HG02763 (cell line): ENCODE measurements around the gene ATP5F1B.
"Not testable (repeated sequence)": the region's sequence is repeated elsewhere in the genome, so short reads cannot be mapped to it uniquely, and the experiment has no call there.

Experiments
- ATAC-seq: cut with Tn5 transposase; IDR thresholded peaks from one replicate; pipeline ENCODE4 v1.9.1; 2021; ENCODE audit warnings: mild to moderate bottlenecking, moderate library complexity; ENCODE audit not compliant: unreplicated experiment

Gene ATP5F1B

DNA sequence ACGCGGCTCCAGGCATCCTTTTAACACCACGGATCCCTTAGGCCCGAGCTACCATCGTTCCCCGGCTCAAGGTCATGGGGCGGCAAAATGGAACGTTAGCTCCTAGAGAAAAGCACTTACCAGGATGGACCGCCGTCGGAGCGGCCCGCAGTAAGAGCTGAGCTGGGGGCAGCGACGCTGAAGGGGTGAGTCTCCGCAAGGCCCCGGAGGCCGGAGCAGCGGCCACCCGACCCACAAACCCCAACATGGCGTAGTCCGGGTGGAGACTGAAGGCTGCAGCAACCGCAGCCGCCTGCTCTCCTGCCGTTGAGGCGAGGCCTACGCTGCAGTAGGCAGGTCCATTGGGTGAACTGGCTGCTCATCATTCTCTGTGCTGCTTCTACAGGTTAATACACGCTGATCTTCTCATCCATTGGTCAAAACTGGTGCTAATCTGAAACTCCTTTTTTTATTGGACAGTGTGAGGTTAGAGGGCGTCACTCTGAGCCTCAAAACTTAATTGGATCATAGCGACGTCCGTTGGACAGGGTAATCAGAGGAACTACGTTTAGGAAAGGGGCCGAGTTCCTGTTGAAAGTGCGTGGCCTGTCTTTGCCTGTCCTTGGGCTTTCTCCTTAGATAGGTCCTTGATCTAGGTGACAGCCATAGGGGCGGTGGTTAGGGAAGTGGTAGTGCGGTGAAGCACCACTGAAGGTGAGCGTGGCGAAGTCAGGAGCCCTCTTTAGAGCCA is at the start of gene ATP5F1B:
Gene ATP5F1B (minus strand): TSS at position 268 of the 730 bp plus-strand sequence. CDS start 21 bp downstream, at position 247.
- peak; percentile 99 for ATAC-seq

DNA sequence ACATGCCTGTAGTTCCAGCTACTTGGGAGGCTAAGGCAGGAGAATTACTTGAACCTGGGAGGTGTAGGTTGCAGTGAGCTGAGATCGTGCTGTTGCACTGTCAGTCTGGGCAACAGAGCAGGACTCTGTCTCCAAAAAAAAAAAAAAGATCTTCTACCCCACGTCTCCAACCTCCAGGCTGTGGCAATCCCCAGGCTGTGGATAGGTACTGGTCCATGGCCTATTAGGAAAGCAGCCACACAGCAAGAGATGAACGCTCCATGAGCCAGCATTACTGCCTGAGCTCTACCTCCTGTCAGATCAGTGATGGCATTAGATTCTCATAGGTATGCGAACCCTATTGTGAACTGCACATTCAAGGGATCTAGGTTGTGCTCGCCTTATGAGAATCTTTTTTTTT is 48.4 kb upstream of the ATP5F1B start:
- no peak for ATAC-seq

DNA sequence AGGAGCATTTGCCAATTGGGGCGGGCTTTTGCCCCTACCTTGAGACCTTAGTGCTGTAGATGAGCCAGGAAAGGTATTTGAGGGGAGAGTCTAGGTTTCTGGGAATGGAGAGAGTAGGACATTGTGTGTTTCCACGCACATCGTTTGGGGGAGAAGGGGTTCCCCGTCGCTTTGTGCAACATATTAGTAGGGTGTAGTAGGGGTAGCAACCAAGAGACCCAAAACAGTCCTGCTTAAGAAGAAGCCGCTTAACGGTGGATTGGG is 43.0 kb upstream of the ATP5F1B start:
- ATAC-seq = no peak

DNA sequence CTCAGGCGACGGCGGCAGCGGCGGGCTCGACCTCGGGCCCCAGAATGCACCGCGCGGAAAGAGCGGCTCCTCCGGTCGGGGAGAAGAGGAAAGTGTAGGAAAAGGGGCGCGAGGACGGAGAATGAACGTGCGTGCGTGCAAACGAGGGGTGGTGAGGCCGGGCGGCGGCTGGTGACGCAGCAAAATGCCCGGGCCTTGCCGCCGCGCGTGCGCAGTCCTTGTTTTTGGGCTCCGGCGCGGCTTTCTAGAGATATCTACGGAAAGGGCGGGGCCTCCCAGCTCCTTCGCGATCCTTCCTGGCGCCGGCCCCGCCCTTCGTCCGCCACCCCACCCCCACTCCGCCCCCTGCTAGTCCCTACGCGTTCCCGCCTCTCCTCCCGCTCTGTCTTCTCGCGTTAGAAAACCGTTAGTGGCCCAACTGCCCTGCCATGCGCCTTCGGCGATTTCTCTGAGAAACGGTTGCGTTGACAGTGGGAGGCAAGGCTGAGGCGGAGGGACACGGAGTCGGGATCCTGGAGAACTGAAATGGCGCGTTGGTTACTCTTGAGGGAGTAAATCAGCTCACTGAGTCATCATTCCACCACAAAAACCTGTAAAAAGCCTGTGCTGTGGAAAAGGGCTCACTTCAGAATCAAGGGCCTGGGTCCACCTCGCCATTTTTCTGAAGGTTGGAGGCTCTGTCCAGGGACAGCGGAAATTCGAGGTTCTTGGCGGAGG is 42.5 kb upstream of the ATP5F1B start, which contains the start of gene PTGES3:
Gene PTGES3 (minus strand): TSS at position 156 of the 717 bp plus-strand sequence. CDS start 285 bp downstream, outside the sequence.
- peak; percentile 63 for ATAC-seq

DNA sequence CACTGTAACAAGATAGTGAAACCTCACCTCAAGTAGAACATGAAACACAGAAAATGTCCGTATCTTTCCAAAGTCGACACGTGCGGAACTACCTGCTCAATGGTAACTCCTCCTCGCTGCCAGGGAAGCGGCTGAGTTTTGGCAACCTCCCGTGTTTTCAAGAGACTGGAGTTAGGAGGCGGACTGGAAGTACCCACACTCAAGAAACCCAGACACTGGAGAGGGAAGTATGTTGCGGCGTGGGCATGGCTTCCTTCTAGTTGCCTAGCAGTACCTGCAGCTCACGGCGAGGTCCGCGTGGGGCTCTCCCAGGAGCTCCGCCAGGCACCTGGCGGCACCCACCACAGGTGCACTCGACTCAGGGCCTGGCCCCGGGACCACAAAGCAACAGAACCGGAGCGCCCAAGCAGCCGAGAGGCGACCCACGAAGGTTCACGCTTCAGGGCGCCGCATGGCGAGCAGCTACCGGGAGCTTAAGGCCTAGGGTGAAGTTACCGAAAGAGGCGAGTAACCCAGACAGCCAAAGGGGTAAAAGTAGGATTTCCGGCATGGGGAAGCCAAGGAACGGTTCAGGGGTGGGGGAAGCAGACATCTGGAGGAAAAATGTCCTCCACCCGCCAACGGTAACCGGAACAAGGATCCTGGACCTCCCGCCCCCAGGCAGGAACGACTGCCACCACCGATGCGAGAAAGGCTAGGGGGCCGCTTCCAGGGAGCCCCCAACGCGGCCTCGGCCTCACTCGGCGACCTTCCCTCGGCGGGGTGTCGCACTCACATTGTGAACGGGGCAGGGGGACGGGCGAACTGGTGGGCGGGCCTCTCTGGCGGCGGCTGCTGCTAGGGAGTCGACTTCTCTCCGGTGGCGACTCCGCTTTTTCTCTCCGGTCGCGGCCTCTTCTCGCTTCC is 41.7 kb upstream of the ATP5F1B start:
- ATAC-seq = peak; percentile 15

DNA sequence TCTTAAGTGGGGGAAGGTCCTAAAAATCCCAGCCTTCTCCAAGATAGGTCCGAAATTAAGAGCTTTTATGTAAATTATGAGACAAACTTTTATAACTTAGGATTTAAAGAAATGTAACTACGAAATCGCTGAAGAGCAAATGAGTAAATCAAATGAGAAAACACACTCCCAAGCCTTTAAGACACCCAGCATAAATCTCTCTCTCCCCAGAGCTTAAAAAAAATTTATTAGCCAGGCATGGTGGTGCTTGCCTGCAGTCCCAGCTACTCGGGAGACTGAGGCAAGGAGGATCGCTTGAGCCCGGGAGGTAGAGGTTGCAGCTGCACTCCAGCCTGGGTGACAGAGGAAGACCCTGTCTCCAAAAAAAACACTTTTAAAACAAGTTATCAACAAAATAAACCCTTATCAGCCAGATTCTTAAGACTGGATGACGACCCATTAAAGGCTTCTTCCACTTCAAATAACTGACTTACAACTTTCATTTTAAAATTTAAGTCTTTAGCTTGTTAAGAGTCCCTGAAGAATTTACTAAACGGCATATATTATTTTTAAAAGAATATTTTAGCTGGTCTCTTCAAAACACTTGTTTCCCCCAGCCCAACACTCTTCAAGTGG is 39.1 kb upstream of the ATP5F1B start:
- ATAC-seq = no peak

DNA sequence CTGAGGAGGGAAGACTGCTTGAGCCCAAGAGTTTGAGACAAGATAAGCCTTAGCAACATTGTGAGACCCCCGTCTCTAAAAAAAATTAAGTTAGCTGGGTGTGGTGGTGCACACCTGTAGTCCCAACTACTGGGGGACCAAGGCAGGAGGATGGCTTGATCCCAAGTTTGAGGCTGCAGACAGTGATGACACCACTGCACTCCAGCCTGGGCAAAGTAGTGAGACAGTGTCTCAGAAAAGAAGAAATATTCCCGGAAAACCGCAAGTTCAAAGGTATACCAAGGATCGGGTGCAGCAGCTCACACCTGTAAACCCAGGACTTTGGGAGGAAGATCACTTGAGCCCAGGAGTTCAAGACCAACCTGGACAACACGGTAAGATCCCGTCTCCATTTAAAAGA is 36.5 kb upstream of the ATP5F1B start:
- ATAC-seq = no peak

DNA sequence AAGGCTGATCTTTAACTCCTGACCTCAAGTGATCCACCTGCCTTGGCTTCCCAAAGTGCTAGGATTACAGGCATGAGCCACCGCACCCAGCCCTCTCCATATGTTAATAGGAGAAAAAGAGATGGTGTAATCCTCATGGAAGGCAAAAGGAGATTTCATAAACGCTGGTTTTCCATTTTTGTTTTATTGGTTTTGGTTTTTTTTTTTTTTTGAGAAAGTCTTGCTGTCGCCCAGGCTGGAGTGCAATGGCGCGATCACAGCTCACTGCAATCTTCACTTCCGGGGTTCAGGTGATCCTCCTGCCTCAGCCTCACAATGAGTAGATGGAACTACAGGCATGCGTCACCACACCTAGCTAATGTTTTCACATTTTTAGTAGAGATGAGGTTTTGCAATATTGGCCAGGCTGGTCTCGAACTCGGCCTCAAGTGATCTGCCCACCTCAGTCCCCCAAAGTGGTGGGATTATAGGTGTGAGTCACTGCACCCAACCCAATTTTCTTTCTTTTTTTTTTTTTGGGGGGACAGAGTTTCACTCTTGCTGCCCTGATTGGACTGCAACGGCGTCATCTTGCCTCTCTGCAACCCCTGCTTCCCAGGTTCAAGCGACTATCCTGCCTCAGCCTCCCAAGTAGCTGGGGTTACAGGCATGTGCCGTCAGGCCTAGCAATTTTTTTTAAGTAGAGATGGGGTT is 34.2 kb upstream of the ATP5F1B start:
- ATAC-seq = no peak

DNA sequence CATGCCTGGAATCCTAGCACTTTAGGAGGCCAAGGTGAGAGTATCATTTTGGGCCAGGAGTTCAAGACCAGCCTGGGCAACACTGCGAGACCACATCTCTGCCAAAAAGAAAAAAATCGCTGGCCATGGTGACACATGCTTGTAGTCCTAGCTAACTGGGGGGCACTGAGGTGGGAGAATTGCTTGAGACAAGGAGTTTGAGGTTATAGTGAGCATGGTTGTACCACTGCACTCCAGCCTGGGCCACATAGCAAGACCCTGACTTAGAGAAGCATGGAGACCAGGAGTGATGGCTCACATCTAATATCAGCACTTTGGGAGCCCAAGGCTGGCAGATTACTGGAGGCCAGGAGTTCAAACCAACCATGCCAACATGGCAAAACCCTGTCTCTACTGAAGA is 33.1 kb upstream of the ATP5F1B start:
- ATAC-seq = no peak

DNA sequence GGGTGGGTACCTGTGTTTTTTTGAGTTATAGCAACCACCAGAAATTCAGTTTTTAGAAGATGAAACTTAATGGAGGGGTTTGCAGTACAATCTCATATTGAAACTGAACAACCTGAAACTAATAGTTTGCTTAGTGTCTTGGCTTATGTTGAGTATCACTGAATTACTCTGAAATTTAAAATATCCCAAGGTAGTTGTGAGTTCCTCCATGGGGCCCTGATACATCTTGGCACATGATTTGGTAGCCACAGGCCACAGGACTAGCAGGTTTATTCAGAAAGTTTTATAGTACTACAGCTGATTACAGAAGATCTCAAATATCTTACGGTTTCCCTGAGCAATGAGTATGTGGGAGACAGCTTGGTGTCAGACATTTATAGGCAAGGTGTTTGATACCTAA is 31.9 kb upstream of the ATP5F1B start:
- ATAC-seq = peak; percentile 47

DNA sequence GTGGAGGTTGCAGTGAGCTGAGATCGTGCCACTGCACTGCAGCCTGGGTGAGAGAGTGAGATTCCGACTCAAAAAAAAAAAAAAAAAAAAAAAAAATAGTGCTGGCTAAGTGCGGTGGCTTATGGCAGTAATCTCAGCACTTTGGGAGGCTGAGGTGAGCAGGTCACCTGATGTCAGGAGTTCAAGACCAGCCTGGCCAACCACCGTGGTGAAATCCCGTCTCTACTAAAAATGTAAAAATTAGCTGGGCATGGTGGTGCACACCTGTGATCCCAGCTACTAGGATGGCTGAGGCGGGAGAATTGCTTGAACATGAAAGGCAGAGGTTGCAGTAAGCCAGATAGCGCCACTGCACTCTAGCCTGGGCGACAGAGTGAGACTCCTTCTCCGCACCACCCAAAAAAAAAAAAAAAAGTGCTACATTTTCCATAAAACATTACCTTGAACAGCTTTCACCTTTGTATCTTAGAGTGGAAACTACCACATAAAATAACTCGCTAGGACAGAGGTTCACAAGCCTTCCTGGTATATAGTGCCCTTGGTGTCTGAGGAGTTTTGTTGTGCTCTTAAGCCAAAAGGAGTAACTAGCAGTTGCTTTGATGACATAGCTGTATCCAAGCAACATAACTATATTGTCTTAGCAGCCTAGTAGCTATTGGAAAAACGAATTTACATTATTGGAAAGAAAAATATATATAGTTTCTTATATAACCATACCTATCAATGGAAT is 31.2 kb upstream of the ATP5F1B start:
- ATAC-seq = no peak

DNA sequence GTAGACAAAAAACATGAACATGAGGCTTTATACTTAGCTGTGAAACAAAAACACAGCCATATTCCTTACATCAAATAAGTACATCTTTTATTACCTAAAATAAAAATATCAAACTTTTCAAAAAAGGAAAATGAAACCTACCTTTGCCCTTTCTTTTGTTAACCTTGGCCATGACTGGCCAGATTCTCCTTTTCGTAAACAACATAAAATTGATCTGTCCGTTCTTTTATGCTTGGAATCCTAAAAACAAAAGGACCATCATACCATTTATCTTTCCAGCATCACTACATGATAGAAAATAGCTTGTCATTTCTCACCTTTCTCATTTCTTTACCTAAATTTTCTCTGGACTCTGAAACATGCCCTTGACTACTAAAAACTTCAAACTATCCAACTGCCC is 25.8 kb upstream of the ATP5F1B start:
- no peak for ATAC-seq

DNA sequence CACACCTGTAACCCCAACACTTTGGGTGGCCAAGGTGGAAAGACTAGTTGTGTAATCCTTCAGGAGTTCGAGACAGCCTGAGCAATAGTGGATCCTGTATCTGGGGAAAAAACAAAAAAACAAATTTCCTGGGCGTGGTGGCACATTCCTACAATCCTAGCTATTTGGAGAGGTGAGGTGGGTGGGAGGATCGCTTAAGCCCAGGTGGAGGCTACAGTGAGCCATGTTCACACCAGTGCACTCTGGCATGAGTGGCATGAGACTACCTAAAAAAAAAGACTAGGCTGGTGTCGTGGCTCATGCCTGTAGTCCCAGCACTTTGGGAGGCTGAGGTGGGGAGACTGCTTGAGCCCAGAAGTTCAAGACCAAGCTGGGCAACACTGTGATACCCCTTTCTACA is 25.1 kb upstream of the ATP5F1B start:
- ATAC-seq = no peak

DNA sequence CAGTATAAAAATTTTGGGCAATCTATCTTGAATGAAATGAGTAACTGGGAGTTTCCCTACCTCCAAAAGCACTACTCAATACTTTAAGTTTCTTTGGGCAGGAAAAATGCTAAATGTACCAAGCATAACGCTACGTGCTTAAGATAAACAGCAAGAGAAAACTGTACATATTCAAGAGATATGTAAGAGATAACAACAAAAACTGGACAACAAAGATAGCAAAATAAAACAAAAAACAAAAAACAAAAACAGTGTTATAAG is 22.3 kb upstream of the ATP5F1B start:
- ATAC-seq = no peak

DNA sequence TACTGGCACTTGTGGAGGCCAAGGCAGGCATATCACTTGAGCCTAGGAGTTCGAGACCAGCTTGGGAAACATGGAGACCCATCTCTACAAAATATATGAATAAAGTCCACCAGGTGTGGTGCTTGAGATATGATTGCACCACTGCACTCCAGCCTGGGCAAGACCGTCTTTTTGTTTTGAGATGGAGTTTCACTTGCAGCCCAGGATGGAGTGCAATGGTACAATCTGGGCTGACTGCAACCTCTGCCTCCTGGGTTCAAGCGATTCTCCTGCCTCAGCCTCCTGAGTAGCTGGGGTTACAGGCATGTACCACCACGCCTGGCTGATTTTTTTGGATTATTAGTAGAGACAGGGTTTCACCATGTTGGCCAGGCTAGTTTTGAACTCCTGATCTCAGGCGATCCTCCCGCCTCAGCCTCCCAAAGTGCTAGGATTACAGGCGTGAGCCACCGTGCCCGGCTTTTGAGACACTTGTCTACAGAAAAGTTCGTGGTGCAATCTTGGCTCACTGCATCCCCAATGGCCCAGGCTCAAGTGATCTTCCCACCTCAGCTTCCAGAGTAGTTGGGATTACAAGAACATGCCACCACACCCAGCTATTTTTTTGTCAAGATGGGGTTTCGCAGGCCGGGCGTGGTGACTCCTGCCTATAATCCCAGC is 16.3 kb upstream of the ATP5F1B start:
- ATAC-seq = no peak

DNA sequence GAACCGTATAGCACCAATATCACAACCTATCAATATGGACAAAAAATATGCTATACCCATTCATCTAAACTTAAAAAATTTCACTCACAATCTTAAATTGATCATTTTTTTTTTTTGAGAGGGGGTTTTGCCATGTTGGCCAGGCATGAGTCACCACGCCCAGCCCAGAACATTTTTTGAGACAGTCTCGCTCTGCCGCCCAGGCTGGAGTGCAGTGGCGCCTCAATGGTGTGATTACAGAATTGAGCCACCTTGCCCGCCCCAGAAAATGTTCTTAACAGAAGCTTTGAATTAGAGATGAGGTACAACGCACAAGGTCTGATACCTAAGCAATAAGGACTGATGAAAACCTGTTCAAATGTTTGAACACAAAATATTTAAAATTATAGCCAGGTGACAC is 15.8 kb upstream of the ATP5F1B start:
- no peak for ATAC-seq

DNA sequence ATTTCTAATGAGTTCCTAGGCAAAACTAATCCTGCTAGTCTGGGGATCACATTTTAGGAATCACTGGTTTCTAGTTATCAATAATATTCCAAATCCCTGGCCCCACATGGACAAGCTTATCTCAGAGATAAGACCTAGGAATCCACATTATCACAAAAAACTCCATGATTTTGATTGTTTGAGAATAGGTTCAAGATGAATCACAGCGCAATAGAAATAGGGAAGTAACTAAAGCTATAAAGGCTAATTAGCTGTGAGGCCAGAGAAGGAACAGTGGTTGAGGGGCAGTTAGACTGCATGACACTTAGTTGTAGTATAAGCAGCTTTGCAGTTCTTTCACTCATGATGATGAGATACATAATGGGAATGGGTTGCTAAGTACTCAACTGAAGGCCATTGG is 13.1 kb upstream of the ATP5F1B start:
- ATAC-seq = no peak

DNA sequence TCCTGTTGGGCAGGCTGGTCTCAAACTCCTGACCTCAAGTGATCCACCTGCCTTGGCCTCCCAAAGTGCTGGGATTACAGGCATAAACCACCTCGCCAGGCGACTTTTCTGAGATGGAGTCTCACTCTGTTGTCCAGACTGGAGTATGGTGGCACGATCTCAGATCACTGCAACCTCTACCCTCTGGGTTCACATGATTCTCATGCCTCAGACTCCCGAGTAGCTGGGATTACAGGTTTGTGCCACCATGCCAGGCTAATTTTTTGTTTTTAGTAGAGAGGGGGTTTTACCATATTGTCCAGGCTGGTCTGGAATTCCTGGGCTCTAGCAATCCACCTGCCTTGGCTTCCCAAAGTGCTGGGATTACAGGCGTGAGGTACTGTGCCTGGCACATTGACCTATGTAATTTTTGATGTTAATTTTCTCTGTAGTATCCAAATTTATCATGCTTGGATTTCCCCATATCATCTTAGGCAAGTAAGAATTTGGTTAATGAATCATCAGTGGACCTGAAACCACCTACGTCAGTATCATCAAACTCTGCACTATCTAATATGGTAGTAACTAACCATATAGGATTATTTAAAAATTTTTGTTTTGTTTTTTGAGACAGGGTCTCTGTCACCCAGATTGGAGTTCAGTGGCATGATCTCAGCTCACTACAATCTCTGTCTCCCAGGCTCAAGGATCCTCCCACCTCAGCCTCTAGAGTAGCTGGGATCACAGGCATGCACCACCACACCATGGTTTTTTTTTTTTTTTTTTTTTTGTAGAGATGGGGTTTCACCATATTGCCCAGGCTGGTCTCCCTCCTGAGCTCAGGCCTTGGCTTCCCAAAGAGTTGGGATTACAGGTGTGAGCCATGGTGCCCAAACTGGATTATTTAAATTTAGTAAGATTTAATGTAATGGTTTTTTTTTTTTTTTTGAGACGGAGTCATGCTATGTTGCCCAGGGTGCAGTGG is 11.9 kb upstream of the ATP5F1B start:
- ATAC-seq = no peak

DNA sequence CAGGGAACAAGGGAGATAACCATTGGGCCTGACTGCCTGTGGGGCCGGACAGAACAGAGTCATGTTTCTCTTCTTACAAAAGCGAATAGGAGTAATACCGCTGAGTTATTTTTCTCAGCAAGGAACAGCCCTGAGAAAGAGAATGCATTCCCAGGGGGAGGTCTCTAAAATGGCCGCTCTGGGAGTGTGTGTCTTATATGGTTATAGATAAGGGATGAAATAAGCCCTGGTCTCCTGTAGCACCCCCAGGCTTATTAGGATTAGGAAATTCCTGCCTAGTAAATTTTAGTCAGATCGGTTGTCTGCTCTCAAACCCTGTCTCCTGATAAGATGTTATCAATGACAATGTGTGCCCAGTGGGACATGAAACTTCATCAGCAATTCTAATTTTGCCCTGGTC is 8.0 kb upstream of the ATP5F1B start:
- ATAC-seq = not testable (repeated sequence)
